ENCODE results near the gene CTNNBIP1.
A peak's percentile ranks its signal among the peaks of the same experiment; 100 is the strongest.
"Not testable (repeated sequence)": the region's sequence is repeated elsewhere in the genome, so short reads cannot be mapped to it uniquely, and the experiment has no call there.

CTNNBIP1 gene

DNA sequence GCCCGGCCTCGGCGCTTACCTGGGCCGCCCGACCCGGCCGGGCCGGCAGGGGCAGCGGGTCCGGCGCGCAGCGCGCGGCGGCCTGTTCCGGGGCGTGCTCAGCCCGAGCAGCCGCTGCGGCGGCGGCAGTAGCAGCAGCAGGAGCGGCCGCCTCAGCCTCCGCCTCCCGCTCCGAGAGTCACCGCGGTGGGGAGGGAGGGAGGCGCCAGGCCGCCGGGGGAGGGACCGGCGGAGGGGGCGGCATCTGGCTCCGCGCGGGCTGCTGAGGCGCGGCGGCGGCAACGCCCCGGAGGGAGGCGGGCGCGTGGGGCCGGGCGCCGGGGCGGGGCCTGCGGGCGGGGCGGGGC is at the start of gene CTNNBIP1:
Gene CTNNBIP1 (minus strand): TSS at position 194 of the 347 bp plus-strand sequence. CDS start 38,205 bp downstream, outside the sequence.
- no peak for DNase-seq

GRCh38 chr1:9957726-9958125 is 47.7 kb upstream of the CTNNBIP1 start:
- no peak for DNase-seq

GRCh38 chr1:9946315-9946714 is 36.2 kb upstream of the CTNNBIP1 start:
- no peak for DNase-seq

- DNase-seq: peak; percentile 88 to 93
These were observed 33.1 kb upstream of the CTNNBIP1 start, which contains the start of the genes LZIC and NMNAT1 for GRCh38 chr1:9942939-9943788. Gene LZIC (minus strand): TSS chr1:9943391. CDS start chr1:9936619, 6,772 bp downstream. Gene NMNAT1 (plus strand): TSS chr1:9943475. CDS start chr1:9972074, 28,599 bp downstream.

DNA sequence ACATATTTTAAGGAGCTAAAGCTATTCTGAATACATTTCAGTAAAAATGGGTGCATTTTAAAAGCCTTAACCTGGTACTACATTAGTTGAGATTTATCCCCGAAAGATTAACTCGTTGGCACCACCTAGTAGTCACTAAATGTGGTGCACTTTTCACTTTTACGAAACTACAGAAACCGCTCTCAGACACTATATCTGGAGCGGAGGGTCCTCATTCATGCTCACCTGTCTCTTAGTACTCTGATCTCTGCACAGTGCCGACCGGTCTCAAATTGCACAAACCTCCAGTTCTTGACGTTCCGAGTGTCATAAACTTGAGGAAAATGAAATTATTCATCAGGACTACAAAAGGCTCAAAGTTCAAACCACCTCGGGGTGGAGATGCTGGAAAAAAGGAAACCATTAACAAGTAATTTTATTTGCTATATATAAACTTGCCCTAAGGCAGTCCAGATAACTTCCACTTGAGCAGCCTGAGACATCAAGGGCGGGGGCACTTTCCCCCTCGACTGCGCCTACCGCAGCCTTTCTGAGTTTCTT is 32.4 kb upstream of the CTNNBIP1 start:
- peak; percentile 2 to 60 for DNase-seq

- DNase-seq: no peak
These were observed 19.6 kb upstream of the CTNNBIP1 start for GRCh38 chr1:9929431-9930385.

- DNase-seq: no peak
These were observed 17.2 kb upstream of the CTNNBIP1 start for GRCh38 chr1:9927259-9927658.

DNA sequence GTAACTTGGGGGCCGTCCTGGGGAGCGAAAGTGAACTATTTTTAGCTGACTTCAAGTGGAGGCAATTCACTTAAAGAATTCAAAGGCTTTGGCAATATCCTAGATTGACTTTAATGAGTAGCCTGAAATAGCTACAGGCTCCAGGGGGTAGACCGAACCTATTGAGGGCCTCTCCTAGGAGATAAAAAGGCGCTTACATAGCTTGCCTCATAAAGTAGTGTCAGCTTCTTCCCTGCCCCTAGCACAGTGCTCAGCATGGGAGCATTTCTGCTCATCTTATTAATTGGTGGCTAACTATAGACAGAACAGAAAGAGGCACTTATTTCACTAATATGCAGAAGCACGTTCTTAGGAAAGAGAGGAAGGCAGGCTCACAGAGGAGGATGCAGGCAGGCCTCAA is 12.3 kb upstream of the CTNNBIP1 start:
- DNase-seq: no peak

- no peak for DNase-seq
These were observed 10.5 kb upstream of the CTNNBIP1 start for GRCh38 chr1:9920606-9921005.

DNA sequence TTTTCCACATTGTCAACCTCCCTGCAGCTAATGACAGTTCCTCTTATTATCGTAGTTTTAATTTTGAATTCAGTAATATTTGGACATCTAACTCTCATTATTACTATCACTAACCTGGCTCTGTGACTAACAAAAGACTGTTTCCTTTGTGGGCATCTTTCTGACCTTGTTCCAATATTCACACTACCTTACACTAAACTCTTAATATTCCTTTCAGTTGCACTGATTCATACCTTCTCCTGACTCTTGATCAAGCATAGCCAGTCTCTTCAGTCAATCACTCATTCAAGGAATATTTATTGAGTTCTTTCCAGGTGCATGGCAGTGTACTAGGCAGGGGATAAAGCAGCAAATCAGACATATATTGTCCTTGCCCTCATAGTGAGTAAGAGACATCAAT is 7.8 kb upstream of the CTNNBIP1 start:
- DNase-seq: no peak

DNA sequence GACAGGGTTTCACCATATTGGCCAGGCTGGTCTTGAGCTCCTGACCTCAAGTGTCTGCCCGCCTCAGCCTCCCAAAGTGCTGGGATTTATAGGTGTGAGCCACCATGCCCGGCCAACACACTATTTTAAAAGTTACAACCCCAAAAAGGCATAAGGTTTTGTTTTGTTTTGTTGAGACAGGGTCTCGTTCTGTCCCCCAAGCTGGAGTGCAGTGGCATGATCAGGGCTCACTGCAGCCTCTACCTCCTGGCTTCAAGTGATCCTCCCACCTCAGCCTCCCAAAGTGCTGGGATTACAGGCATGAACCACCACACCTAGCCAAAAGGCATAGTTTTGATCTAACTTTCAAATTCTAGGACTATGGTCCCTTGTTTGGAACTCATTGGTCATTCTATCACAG is 7.4 kb upstream of the CTNNBIP1 start:
- not testable (repeated sequence) for DNase-seq

GRCh38 chr1:9916452-9916851 is 6.4 kb upstream of the CTNNBIP1 start:
- DNase-seq: no peak

DNA sequence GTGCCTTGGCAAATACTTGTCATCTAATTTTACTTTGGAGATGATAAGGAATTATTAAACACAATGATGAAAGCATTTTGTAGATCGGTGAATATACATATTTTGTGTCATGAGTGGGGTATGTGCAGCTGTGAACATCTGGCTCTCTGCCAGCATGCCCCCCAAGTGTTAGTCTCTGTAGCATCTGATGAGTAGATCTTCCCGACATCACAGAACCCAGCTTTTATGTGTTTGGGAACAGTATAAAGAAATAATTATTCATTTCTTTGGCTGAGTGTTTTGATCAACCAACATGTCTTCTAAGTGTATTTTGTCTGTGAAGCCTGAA is 4.5 kb upstream of the CTNNBIP1 start:
- DNase-seq: no peak

DNA sequence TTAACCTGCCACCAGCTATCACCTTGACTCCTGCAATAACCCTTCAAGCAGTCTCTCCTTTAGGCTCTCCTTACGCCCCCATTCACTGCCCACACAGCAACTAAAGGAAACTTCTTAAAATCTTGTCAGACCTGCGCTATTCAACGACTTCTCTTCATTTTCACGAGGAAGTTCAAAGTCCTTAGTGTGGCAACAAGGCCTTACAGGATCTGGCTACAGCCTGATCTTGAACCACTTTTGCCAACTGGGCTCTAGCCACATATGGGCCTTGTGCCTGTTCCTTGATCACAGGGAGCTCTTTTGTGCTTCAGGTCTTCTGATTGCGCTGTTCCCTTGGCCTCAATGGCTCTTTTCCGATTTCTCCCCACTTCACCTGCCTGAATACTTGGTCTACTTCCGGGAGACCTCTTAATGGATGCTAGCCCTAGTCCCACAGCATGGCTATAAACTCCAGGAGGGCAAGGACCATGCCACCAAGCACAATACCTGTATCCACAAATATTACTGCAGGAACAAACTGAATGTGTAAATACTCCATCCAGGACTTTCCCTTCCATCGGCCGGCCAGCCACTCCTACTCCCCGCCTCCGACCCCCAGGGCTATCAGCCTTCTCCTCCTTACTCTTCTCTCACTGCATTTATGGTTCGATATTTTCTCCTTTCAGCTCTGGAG is 2.3 kb upstream of the CTNNBIP1 start:
- DNase-seq: no peak

DNA sequence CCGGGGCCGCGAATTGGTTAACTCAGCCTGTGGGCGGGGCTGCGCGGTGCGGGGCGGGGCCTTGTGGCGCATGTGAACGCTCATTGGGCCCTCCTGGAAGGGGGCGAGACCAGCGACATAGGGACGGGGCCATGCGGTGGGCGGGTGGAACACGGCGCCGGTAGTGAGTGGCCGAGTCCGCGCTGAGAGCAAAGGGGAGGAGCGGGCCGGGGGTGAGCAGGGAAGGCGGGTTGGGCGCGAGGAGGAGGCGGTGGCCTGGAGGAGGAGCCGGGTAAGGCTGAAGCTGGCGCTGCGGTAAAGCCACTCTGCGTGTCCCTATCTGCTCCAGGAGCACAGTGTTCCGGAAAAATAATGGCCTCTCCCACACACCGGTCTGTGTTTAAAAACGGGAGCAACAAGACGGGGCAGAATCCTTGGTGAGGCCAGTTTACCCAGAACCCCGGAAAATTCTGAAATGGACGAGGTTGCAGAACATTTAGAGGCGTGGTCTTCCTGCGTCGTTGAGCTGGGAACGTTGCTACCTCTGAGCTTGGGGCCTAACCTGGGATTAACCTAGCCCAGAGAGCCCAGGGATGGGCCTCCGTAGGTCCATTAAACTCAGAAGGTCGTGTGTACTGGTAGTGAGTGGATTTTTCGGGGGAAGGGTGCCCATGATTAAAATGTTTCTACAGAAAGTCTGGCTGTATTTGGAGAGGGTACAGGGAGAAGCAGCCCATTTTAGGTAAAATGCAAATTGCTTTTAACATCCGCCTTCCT is 532 bp upstream of the CTNNBIP1 start:
- peak; percentile 100 for DNase-seq

GRCh38 chr1:9909234-9910046 is 629 bp downstream of the CTNNBIP1 start:
- peak in 1 of 2 donors; percentile 25 for DNase-seq

GRCh38 chr1:9908871-9909233 is 1.2 kb downstream of the CTNNBIP1 start:
- DNase-seq: no peak

DNA sequence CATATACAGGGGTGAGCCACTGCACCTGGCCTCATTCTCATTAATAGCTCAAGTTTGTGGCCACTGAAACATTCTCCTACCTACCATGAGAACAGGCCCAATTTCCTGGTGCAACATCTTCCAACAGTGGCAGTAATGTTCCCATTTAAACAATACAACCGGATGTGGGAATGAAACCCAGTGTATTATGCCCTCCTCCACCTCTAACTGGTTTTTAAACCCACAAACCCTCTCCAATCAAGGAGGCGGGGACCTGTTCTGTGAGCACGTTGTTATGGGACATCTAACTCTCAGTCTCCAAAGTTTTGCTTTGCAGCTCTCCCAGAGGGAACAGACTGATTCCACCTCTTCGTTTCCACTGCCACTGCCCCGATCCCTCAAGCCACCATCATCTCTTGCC is 2.6 kb downstream of the CTNNBIP1 start:
- DNase-seq: no peak

- no peak for DNase-seq
These were observed 3.6 kb downstream of the CTNNBIP1 start for GRCh38 chr1:9906466-9906865.

- DNase-seq: no peak
These were observed 5.1 kb downstream of the CTNNBIP1 start for GRCh38 chr1:9905010-9905409.

- no peak for DNase-seq
These were observed 5.5 kb downstream of the CTNNBIP1 start for GRCh38 chr1:9904596-9904995.

All from CD4-positive, alpha-beta T cell treated with Interferon alpha-2 for 1 hour (primary cell).